Measurements from ENCODE around the gene CLTA. TPM values are rescaled to one million over a fixed set of nuclear protein-coding genes. Genes with fewer than 3 reads are reported as not detected.

Gene CLTA
- polyA plus RNA-seq, 1 donor from 2014 or later = 420 TPM

DNA sequence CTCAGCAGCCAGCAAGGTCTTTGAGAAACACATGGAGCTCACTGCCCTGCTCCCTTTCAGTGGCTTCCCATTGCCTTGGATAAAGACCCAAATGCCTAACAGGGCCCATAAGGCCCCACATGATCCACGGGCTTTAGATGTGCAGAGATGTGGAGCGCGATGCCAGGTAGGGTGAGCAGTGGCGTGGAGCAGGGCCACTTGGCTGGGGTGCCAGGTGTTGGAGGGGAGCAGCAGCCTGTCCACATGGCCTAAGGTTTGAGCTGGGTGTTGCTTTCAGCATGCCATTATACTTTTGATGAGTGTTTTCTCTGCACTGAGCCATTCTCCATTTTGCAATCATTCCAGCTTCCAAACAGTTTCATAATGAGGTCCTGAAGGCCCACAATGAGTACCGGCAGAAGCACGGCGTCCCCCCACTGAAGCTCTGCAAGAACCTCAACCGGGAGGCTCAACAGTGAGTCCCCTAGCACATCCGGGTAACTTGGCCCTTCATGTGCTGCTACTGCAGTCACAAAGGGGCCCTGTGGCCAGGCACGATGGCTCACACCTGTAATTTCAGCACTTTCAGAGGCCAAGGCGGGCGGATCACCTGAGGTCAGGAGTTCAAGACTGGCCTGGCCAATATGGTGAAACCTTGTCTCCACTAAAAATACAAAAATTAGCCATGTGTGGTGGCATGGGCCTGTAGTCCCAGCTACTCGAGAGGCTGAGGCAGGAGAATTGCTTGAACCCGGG is 43.1 kb upstream of the CLTA start:
- no peak for TF ChIP-seq TAF1 (IDR thresholded peaks at IDR 0.05; ENCODE audit: low read depth)
- TF ChIP-seq RAD21 (conservative IDR thresholded peaks at IDR 0.05) = no peak
- TF ChIP-seq EP300 (conservative IDR thresholded peaks at IDR 0.05; ENCODE audit: poor library complexity, severe bottlenecking) = no peak
- no peak for TF ChIP-seq MXI1 (conservative IDR thresholded peaks at IDR 0.05; ENCODE audit: poor library complexity, severe bottlenecking)
- no peak for TF ChIP-seq POLR2AphosphoS5 (IDR thresholded peaks at IDR 0.05)
- TF ChIP-seq SMC3 (conservative IDR thresholded peaks at IDR 0.05; ENCODE audit: poor library complexity) = no peak
- TF ChIP-seq, protein P1, sequence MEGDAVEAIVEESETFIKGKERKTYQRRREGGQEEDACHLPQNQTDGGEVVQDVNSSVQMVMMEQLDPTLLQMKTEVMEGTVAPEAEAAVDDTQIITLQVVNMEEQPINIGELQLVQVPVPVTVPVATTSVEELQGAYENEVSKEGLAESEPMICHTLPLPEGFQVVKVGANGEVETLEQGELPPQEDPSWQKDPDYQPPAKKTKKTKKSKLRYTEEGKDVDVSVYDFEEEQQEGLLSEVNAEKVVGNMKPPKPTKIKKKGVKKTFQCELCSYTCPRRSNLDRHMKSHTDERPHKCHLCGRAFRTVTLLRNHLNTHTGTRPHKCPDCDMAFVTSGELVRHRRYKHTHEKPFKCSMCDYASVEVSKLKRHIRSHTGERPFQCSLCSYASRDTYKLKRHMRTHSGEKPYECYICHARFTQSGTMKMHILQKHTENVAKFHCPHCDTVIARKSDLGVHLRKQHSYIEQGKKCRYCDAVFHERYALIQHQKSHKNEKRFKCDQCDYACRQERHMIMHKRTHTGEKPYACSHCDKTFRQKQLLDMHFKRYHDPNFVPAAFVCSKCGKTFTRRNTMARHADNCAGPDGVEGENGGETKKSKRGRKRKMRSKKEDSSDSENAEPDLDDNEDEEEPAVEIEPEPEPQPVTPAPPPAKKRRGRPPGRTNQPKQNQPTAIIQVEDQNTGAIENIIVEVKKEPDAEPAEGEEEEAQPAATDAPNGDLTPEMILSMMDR (IDR thresholded peaks at IDR 0.05; ENCODE audit: poor library complexity, severe bottlenecking) = no peak
- no peak for TF ChIP-seq EZH2 (IDR thresholded peaks at IDR 0.05; ENCODE audit: borderline replicate concordance, insufficient read depth, low read length, poor library complexity, severe bottlenecking)
- TF ChIP-seq, protein P2, sequence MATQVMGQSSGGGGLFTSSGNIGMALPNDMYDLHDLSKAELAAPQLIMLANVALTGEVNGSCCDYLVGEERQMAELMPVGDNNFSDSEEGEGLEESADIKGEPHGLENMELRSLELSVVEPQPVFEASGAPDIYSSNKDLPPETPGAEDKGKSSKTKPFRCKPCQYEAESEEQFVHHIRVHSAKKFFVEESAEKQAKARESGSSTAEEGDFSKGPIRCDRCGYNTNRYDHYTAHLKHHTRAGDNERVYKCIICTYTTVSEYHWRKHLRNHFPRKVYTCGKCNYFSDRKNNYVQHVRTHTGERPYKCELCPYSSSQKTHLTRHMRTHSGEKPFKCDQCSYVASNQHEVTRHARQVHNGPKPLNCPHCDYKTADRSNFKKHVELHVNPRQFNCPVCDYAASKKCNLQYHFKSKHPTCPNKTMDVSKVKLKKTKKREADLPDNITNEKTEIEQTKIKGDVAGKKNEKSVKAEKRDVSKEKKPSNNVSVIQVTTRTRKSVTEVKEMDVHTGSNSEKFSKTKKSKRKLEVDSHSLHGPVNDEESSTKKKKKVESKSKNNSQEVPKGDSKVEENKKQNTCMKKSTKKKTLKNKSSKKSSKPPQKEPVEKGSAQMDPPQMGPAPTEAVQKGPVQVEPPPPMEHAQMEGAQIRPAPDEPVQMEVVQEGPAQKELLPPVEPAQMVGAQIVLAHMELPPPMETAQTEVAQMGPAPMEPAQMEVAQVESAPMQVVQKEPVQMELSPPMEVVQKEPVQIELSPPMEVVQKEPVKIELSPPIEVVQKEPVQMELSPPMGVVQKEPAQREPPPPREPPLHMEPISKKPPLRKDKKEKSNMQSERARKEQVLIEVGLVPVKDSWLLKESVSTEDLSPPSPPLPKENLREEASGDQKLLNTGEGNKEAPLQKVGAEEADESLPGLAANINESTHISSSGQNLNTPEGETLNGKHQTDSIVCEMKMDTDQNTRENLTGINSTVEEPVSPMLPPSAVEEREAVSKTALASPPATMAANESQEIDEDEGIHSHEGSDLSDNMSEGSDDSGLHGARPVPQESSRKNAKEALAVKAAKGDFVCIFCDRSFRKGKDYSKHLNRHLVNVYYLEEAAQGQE (IDR thresholded peaks at IDR 0.05; ENCODE audit: borderline replicate concordance) = no peak
- no peak overlapping the region for H3K4me3 ChIP-seq (ENCODE audit: low read length)
- H3K9ac ChIP-seq (ENCODE audit: low read length) = no peak overlapping the region
- no peaks in the 10 kb centered on the region for H3K36me3 ChIP-seq (ENCODE audit: insufficient read depth, low read length)
- no peak overlapping the region for H3K27ac ChIP-seq (ENCODE audit: low read length)
- no peak overlapping the region for H3K4me2 ChIP-seq (ENCODE audit: low read length)
- H4K20me1 ChIP-seq (ENCODE audit: insufficient read depth) = no peaks in the 10 kb centered on the region
- no peaks in the 10 kb centered on the region for H3F3A ChIP-seq (ENCODE audit: insufficient read depth, low read length, poor library complexity, severe bottlenecking)
- H3K27me3 ChIP-seq (ENCODE audit: insufficient read depth, low read depth, low read length) = no peaks in the 10 kb centered on the region
- H2AFZ ChIP-seq (ENCODE audit: low read depth, low read length) = no peak overlapping the region
- H3K9me3 ChIP-seq (ENCODE audit: low read length) = no peaks in the 10 kb centered on the region
- no peaks in the 10 kb centered on the region for H3K79me2 ChIP-seq (replicated peaks; ENCODE audit: insufficient read depth, low read length)
- H3K9me2 ChIP-seq (ENCODE audit: insufficient read depth, low read length) = no peaks in the 10 kb centered on the region

DNA sequence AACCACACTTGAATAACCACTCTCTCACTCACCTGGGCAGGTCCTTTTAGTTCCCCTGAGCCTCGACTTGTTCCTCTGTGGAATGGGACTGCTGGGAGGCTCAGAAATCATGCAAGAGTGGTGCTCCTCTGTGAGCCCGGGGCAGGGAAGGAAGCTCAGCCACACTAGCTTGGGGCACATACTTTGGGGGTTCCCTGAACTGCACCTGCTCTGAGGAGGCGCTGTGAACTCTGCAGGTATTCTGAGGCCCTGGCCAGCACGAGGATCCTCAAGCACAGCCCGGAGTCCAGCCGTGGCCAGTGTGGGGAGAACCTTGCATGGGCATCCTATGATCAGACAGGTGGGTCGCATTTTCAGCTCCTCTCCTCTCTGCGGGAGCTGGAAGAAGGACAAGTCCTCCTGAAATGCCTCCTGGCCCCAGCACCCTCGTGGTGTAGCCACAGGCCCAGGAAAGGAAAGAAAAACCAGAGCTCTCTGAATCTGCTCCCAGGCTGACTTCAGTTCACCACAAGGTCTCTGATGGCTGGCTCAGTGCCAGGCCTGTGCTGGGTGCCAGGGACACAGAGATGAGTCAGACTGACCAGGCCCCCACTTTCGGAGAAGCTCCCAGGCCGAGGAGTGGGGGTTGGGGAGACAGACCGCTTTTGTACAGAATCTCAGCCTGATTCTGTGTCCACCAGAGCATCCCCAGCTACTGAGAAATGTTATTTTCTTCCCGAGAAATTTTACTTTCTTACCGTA is 42.2 kb upstream of the CLTA start:
- no peaks in the 10 kb centered on the region for H3K9me2 ChIP-seq (ENCODE audit: insufficient read depth, low read length)
- no peaks in the 10 kb centered on the region for H3K9me3 ChIP-seq (ENCODE audit: low read length)
- no peaks in the 10 kb centered on the region for H3K36me3 ChIP-seq (ENCODE audit: insufficient read depth, low read length)
- H4K20me1 ChIP-seq (ENCODE audit: insufficient read depth) = no peaks in the 10 kb centered on the region
- no peak for TF ChIP-seq SMC3 (conservative IDR thresholded peaks at IDR 0.05; ENCODE audit: poor library complexity)
- TF ChIP-seq EP300 (conservative IDR thresholded peaks at IDR 0.05; ENCODE audit: poor library complexity, severe bottlenecking) = no peak
- TF ChIP-seq, protein P1 (IDR thresholded peaks at IDR 0.05; ENCODE audit: poor library complexity, severe bottlenecking) = no peak
- TF ChIP-seq, protein P2 (IDR thresholded peaks at IDR 0.05; ENCODE audit: borderline replicate concordance) = no peak
- TF ChIP-seq MXI1 (conservative IDR thresholded peaks at IDR 0.05; ENCODE audit: poor library complexity, severe bottlenecking) = no peak
- TF ChIP-seq TAF1 (IDR thresholded peaks at IDR 0.05; ENCODE audit: low read depth) = no peak
- TF ChIP-seq POLR2AphosphoS5 (IDR thresholded peaks at IDR 0.05) = no peak
- no peak for TF ChIP-seq EZH2 (IDR thresholded peaks at IDR 0.05; ENCODE audit: borderline replicate concordance, insufficient read depth, low read length, poor library complexity, severe bottlenecking)
- no peak for TF ChIP-seq RAD21 (conservative IDR thresholded peaks at IDR 0.05)
- no peak overlapping the region for H3K27ac ChIP-seq (ENCODE audit: low read length)
- H3K79me2 ChIP-seq (replicated peaks; ENCODE audit: insufficient read depth, low read length) = no peaks in the 10 kb centered on the region
- no peak overlapping the region for H3K4me2 ChIP-seq (ENCODE audit: low read length)
- no peaks in the 10 kb centered on the region for H3K27me3 ChIP-seq (ENCODE audit: insufficient read depth, low read depth, low read length)
- no peaks in the 10 kb centered on the region for H3F3A ChIP-seq (ENCODE audit: insufficient read depth, low read length, poor library complexity, severe bottlenecking)
- no peak overlapping the region for H3K4me3 ChIP-seq (ENCODE audit: low read length)
- H2AFZ ChIP-seq (ENCODE audit: low read depth, low read length) = no peak overlapping the region
- no peak overlapping the region for H3K9ac ChIP-seq (ENCODE audit: low read length)

Data from neural cell (in vitro differentiated cells).